Measurements from ENCODE around the gene DAB2IP. TPM values are rescaled to one million over a fixed set of nuclear protein-coding genes. Genes with fewer than 3 reads are reported as not detected.

Gene DAB2IP
- total RNA-seq, 1 donor from 2014 or later: 41.7 TPM

DNA sequence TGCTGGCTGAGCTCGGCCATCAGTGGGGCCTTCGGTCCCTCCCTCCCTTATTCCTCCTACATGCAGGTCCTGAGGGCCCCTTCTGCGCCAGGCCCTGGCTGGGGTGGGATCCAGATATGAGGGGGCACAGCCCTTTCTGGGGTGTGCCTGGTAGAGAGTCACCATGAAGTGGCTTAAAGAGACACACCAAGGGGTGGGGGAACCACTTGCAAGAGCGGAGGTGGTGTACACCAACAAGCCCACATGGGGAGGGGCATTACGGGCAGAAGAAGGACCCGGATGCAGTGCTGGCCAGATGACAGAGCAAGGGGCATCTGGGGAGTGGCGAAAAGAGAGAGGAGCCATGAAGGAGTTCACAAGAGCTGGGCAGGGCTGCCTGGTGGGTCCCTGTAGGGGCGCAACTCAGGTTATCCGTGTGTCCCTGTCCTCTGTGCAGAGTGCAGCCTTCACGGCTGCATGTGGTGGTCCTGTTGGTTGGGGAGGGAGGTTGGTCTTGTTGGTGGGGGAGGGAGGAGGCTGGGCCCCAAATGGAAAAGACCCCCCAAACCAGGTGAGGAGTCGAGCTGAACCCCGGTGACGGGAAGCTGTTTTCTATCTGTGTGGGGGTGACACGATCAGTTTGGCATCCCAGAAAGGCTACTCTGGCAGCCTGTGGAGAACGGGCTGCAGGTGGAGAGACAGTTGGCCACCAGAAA is 158.1 kb downstream of the DAB2IP start:
- H3K4me1 ChIP-seq (ENCODE audit: insufficient read depth, low read length): no peaks in the 10 kb centered on the region
- H3K9me3 ChIP-seq (ENCODE audit: insufficient read depth, low read depth, low read length): no peaks in the 10 kb centered on the region
- no peak overlapping the region for H3K27ac Mint-ChIP-seq (ENCODE audit: unreplicated experiment)
- H3K36me3 Mint-ChIP-seq (ENCODE audit: low read depth, unreplicated experiment): no peaks in the 10 kb centered on the region
- H3K4me2 ChIP-seq (ENCODE audit: low read length): no peak overlapping the region
- H3K4me3 ChIP-seq (ENCODE audit: insufficient read depth, low read depth, low read length): no peak overlapping the region
- TF ChIP-seq EZH2 (IDR thresholded peaks at IDR 0.05; ENCODE audit: insufficient read depth, low read length) (no peak), CTCF (IDR thresholded peaks at IDR 0.05; ENCODE audit: insufficient read depth, low read depth, low read length) (no peak)
- H3K9me3 Mint-ChIP-seq (ENCODE audit: unreplicated experiment): peaks cover 3% of the 10 kb centered on the region
- peaks cover 34% of the 10 kb centered on the region for H3K27me3 Mint-ChIP-seq (ENCODE audit: low read depth, unreplicated experiment)
- H3K36me3 ChIP-seq (ENCODE audit: insufficient read depth, low read length): no peaks in the 10 kb centered on the region
- H3K9ac ChIP-seq (ENCODE audit: low read length): no peak overlapping the region
- H2AFZ ChIP-seq (ENCODE audit: low read depth, low read length): no peak overlapping the region
- no peak for FAIRE-seq
- H3K79me2 ChIP-seq (ENCODE audit: insufficient read depth, low read length): no peaks in the 10 kb centered on the region
- H3K4me1 Mint-ChIP-seq (ENCODE audit: low read depth, unreplicated experiment): no peaks in the 10 kb centered on the region
- H3K4me3 Mint-ChIP-seq (ENCODE audit: unreplicated experiment): no peak overlapping the region
- DNase-seq (ENCODE audit: low read depth): no peak
- H4K20me1 ChIP-seq (ENCODE audit: insufficient read depth, low read length): no peaks in the 10 kb centered on the region
- H3K27me3 ChIP-seq (ENCODE audit: insufficient read depth, low read length): no peaks in the 10 kb centered on the region
- no peak overlapping the region for H3K27ac ChIP-seq (ENCODE audit: low read depth, low read length)

GRCh38 chr9:121810489-121810888 is 159.1 kb downstream of the DAB2IP start:
- no peak for FAIRE-seq
- no peaks in the 10 kb centered on the region for H3K9me3 Mint-ChIP-seq (ENCODE audit: unreplicated experiment)
- H3K9me3 ChIP-seq (ENCODE audit: insufficient read depth, low read depth, low read length): no peaks in the 10 kb centered on the region

More at GRCh38 chr9:121810489-121810888, 159.1 kb downstream of the DAB2IP start:
- H3K27me3 ChIP-seq (ENCODE audit: insufficient read depth, low read length): no peaks in the 10 kb centered on the region
- H3K4me1 ChIP-seq (ENCODE audit: insufficient read depth, low read length): no peaks in the 10 kb centered on the region
- peaks cover 37% of the 10 kb centered on the region for H3K27me3 Mint-ChIP-seq (ENCODE audit: low read depth, unreplicated experiment)
- H3K36me3 Mint-ChIP-seq (ENCODE audit: low read depth, unreplicated experiment): no peaks in the 10 kb centered on the region
- H3K36me3 ChIP-seq (ENCODE audit: insufficient read depth, low read length): no peaks in the 10 kb centered on the region
- no peak overlapping the region for H3K4me3 Mint-ChIP-seq (ENCODE audit: unreplicated experiment)
- H3K4me3 ChIP-seq (ENCODE audit: insufficient read depth, low read depth, low read length): no peak overlapping the region
- no peaks in the 10 kb centered on the region for H3K4me1 Mint-ChIP-seq (ENCODE audit: low read depth, unreplicated experiment)
- H3K79me2 ChIP-seq (ENCODE audit: insufficient read depth, low read length): no peaks in the 10 kb centered on the region
- no peak for TF ChIP-seq CTCF (IDR thresholded peaks at IDR 0.05; ENCODE audit: insufficient read depth, low read depth, low read length)
- no peak for TF ChIP-seq EZH2 (IDR thresholded peaks at IDR 0.05; ENCODE audit: insufficient read depth, low read length)
- no peak overlapping the region for H3K9ac ChIP-seq (ENCODE audit: low read length)
- H3K4me2 ChIP-seq (ENCODE audit: low read length): no peak overlapping the region
- no peak for DNase-seq (ENCODE audit: low read depth)
- H3K27ac Mint-ChIP-seq (ENCODE audit: unreplicated experiment): no peak overlapping the region
- no peak overlapping the region for H2AFZ ChIP-seq (ENCODE audit: low read depth, low read length)
- no peak overlapping the region for H3K27ac ChIP-seq (ENCODE audit: low read depth, low read length)
- H4K20me1 ChIP-seq (ENCODE audit: insufficient read depth, low read length): no peaks in the 10 kb centered on the region
